Karpas-422 (cell line): ENCODE results near the gene DHRS4L2. TPM values are rescaled to one million over a fixed set of nuclear protein-coding genes. Genes with fewer than 3 reads are reported as not detected.
A peak's percentile ranks its signal among the peaks of the same experiment; 100 is the strongest.
"Not testable (repeated sequence)": the region's sequence is repeated elsewhere in the genome, so short reads cannot be mapped to it uniquely, and the experiment has no call there.

Experiments used
- DNase-seq: peaks from one replicate; pipeline ENCODE4 v3.0.0-alpha.2; 2015
- H2AFZ ChIP-seq: fragments of 200-600 bp; sonication (generic); 2 replicates; pipeline ENCODE4 v1.6.1; 2014; ENCODE audit warnings: antibody characterized with exemption, low read length, mixed read lengths
- H3K27ac ChIP-seq: fragments of 200-600 bp; sonication (generic); 2 replicates; pipeline ENCODE4 v1.5.1; 2014; ENCODE audit warnings: mild to moderate bottlenecking, low read length, moderate library complexity
- H3K27me3 ChIP-seq: fragments of 200-600 bp; sonication (generic); 2 replicates; pipeline ENCODE4 v1.6.1; 2014; ENCODE audit warnings: low read length, mixed read lengths
- H3K36me3 ChIP-seq: fragments of 200-600 bp; sonication (generic); 2 replicates; pipeline ENCODE4 v1.6.1; 2014; ENCODE audit warnings: low read length, mixed read lengths; ENCODE audit not compliant: insufficient read depth
- H3K4me1 ChIP-seq: fragments of 200-600 bp; sonication (generic); 2 replicates; pipeline ENCODE4 v1.6.1; 2014; ENCODE audit warnings: mild to moderate bottlenecking, low read length, mixed read lengths
- H3K4me2 ChIP-seq: fragments of 200-600 bp; sonication (generic); 2 replicates; pipeline ENCODE4 v1.6.1; 2014; ENCODE audit warnings: low read length, low read depth, mild to moderate bottlenecking; ENCODE audit not compliant: poor library complexity, severe bottlenecking
- H3K4me3 ChIP-seq: fragments of 200-600 bp; sonication (generic); 2 replicates; pipeline ENCODE4 v1.5.1; 2014; ENCODE audit warnings: mild to moderate bottlenecking, antibody characterized with exemption, low read length, mixed read lengths
- H3K79me2 ChIP-seq: fragments of 200-600 bp; sonication (generic); 2 replicates; pipeline ENCODE4 v1.6.1; 2014; ENCODE audit warnings: mild to moderate bottlenecking, low read length, mixed read lengths
- H3K9ac ChIP-seq: fragments of 200-600 bp; sonication (generic); 2 replicates; pipeline ENCODE4 v1.6.0; 2014; ENCODE audit warnings: low read length
- H3K9me2 ChIP-seq: fragments of 200-600 bp; sonication (generic), shearing (Covaris generic); replicated peaks from 2 replicates; pipeline ENCODE4 v1.6.0; 2014; ENCODE audit warnings: mild to moderate bottlenecking, low read length, moderate library complexity; ENCODE audit not compliant: insufficient read depth
- H3K9me3 ChIP-seq: fragments of 300-700, 200-600 bp; sonication (generic); 2 replicates; pipeline ENCODE4 v1.6.1; 2014; ENCODE audit warnings: low read length, mixed read lengths
- H4K20me1 ChIP-seq: fragments of 200-600 bp; sonication (generic); 2 replicates; pipeline ENCODE4 v1.6.1; 2014; ENCODE audit warnings: mild to moderate bottlenecking, antibody characterized with exemption, low read length, low read depth; ENCODE audit not compliant: insufficient read depth
- total RNA-seq: library from RNA; depleted of rRNA; stranded (reverse); fragments of >200 nt; shearing (Covaris generic); gene quantifications from 2 replicates; pipeline ENCODE4 v1.2.3, GENCODE V29; 2014; ENCODE audit warnings: low replicate concordance

The DHRS4L2 gene
- total RNA-seq, 1 experiment from 2014 or later = 66.1 TPM

GRCh38 chr14:24036169-24036962, 47.6 kb downstream of the DHRS4L2 start:
- H4K20me1 ChIP-seq = no peaks in the 10 kb centered on the region
- peaks cover 13% of the 10 kb centered on the region for H3K9me3 ChIP-seq
- H3K27me3 ChIP-seq = no peaks in the 10 kb centered on the region
- H2AFZ ChIP-seq = peak overlapping the region; percentile 55
- peaks cover 4% of the 10 kb centered on the region; the same call in 1 of the 2 replicates for H3K36me3 ChIP-seq
- DNase-seq = peak; percentile 88
- H3K4me1 ChIP-seq = peaks cover 19% of the 10 kb centered on the region
- H3K79me2 ChIP-seq = no peaks in the 10 kb centered on the region
- no peak overlapping the region for H3K27ac ChIP-seq
- H3K4me3 ChIP-seq = peak overlapping the region; percentile 69
- H3K9me2 ChIP-seq = no peaks in the 10 kb centered on the region
- H3K4me2 ChIP-seq = peak overlapping the region; percentile 82
- peak overlapping the region; percentile 75 for H3K9ac ChIP-seq

- DNase-seq = peak; percentile 45
- Histone ChIP-seq H3K4me2 (peak overlapping the region; percentile 82), H3K4me3 (peak overlapping the region; percentile 69), H2AFZ (peak overlapping the region; percentile 55), H3K4me1 (peaks cover 19% of the 10 kb centered on the region), H3K9ac (peak overlapping the region; percentile 75)
- not testable (repeated sequence) for H3K79me2 ChIP-seq, H3K9me2 ChIP-seq, H3K27ac ChIP-seq, H3K27me3 ChIP-seq, H3K9me3 ChIP-seq, H3K36me3 ChIP-seq, H4K20me1 ChIP-seq
Measured at GRCh38 chr14:24036963-24037657, 48.4 kb downstream of the DHRS4L2 start.

GRCh38 chr14:24037658-24038037, 48.9 kb downstream of the DHRS4L2 start:
- peaks cover 5% of the 10 kb centered on the region for H3K9me3 ChIP-seq
- no peak overlapping the region for H3K4me3 ChIP-seq
- no peak overlapping the region for H3K9ac ChIP-seq
- H3K4me2 ChIP-seq = peak overlapping the region; percentile 82
- H4K20me1 ChIP-seq = no peaks in the 10 kb centered on the region
- H3K36me3 ChIP-seq = peaks cover 4% of the 10 kb centered on the region; the same call in 1 of the 2 replicates
- H3K9me2 ChIP-seq = no peaks in the 10 kb centered on the region
- 0 out of 2 replicates have a peak overlapping the region, but pooled peaks have one; percentile 15 for H2AFZ ChIP-seq
- H3K79me2 ChIP-seq = no peaks in the 10 kb centered on the region
- H3K4me1 ChIP-seq = peaks cover 19% of the 10 kb centered on the region
- no peak for DNase-seq
- no peak overlapping the region for H3K27ac ChIP-seq
- no peaks in the 10 kb centered on the region for H3K27me3 ChIP-seq

GRCh38 chr14:24038686-24039085, 50.0 kb downstream of the DHRS4L2 start:
- H3K4me2 ChIP-seq = no peak overlapping the region

DNA sequence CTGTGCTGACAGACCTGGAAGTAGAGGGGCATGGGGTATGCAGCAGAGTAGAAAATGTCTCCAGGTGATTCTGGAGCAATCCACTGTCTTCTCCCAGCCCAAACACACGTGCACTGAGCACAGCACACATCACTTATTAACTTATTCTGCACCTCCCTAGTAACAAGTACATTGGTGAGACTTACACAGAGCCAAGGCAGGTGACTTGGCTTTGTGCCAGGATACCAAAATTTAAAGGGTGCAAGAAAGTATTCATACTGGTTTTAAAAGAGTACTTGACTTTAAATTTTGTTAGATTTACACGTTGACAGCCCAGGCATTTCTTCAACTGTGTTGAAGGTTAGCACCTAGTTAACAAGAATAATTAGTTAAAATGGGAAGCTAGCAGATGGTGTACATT, 52.0 kb downstream of the DHRS4L2 start:
- Histone ChIP-seq H3K79me2 (no peaks in the 10 kb centered on the region), H2AFZ (no peak overlapping the region), H3K9me3 (no peaks in the 10 kb centered on the region), H3K36me3 (no peaks in the 10 kb centered on the region), H3K9me2 (no peaks in the 10 kb centered on the region), H3K27ac (no peak overlapping the region), H3K4me1 (peaks cover 19% of the 10 kb centered on the region), H3K27me3 (no peaks in the 10 kb centered on the region), H4K20me1 (no peaks in the 10 kb centered on the region), H3K4me3 (no peak overlapping the region), H3K9ac (no peak overlapping the region), H3K4me2 (no peak overlapping the region)
- peak; percentile 37 for DNase-seq

More at GRCh38 chr14:24038686-24039085, 50.0 kb downstream of the DHRS4L2 start:
- Histone ChIP-seq H3K4me3 (no peak overlapping the region), H3K9me2 (no peaks in the 10 kb centered on the region), H3K36me3 (no peaks in the 10 kb centered on the region), H4K20me1 (no peaks in the 10 kb centered on the region), H3K79me2 (no peaks in the 10 kb centered on the region), H3K27me3 (no peaks in the 10 kb centered on the region), H3K27ac (no peak overlapping the region), H3K9ac (no peak overlapping the region), H3K9me3 (no peaks in the 10 kb centered on the region), H3K4me1 (peaks cover 19% of the 10 kb centered on the region), H2AFZ (no peak overlapping the region)
- peak; percentile 39 for DNase-seq

DNA sequence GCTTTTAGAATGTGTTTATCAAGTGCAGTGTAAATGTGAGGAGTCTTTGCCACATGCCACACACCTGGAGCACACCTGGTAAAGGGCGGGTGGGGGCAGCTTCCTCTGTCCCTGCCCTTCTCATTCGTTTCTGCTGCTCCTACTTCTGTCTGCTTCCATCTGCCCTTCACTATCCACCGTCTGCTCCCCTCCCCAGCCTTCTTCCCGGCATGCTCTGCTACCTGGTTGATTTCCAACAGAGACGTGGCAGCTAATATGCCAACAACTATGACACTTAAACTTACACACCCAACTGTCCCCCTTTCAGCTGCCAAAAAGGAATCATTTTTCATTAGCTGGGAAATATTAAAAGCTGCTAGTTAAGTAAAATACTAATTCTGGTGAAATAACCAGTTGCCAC, 54.0 kb downstream of the DHRS4L2 start:
- DNase-seq = no peak
- Histone ChIP-seq H3K9me3 (no peaks in the 10 kb centered on the region), H4K20me1 (no peaks in the 10 kb centered on the region), H3K27me3 (no peaks in the 10 kb centered on the region), H3K27ac (no peak overlapping the region), H3K9ac (no peak overlapping the region), H3K79me2 (no peaks in the 10 kb centered on the region), H2AFZ (no peak overlapping the region), H3K36me3 (no peaks in the 10 kb centered on the region), H3K4me1 (no peaks in the 10 kb centered on the region), H3K9me2 (no peaks in the 10 kb centered on the region), H3K4me3 (no peak overlapping the region), H3K4me2 (no peak overlapping the region)

- H3K4me1 ChIP-seq = peaks cover 46% of the 10 kb centered on the region
- peak overlapping the region; percentile 59 for H3K4me2 ChIP-seq
- H3K4me3 ChIP-seq = peak overlapping the region; percentile 5; the same call in 1 of the 2 replicates
- H3K9ac ChIP-seq = peak overlapping the region; percentile 39; the same call in 1 of the 2 replicates
- peaks cover 20% of the 10 kb centered on the region for H3K79me2 ChIP-seq
- not testable (repeated sequence) for H3K27me3 ChIP-seq, H3K9me3 ChIP-seq, H2AFZ ChIP-seq, DNase-seq, H3K36me3 ChIP-seq, H3K9me2 ChIP-seq
- peaks cover 18% of the 10 kb centered on the region for H4K20me1 ChIP-seq
- peak overlapping the region; percentile 31 for H3K27ac ChIP-seq
Measured at GRCh38 chr14:24049002-24049401, 60.3 kb downstream of the DHRS4L2 start.

DNA sequence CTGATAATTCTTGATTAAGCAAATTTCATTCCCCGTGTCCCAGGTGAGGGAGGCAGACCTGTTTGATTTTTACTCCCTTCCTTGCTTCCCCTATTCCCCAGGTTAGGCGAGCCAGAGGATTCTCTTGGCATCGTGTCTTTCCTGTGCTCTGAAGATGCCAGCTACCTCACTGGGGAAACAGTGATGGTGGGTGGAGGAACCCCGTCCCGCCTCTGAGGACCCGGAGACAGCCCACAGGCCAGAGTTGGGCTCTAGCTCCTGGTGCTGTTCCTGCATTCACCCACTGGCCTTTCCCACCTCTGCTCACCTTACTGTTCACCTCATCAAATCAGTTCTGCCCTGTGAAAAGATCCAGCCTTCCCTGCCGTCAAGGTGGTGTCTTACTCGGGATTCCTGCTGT, 62.0 kb downstream of the DHRS4L2 start:
- H3K36me3 ChIP-seq, H2AFZ ChIP-seq, DNase-seq, H3K27me3 ChIP-seq, H3K9me2 ChIP-seq, H3K9me3 ChIP-seq: not testable (repeated sequence)
- H3K79me2 ChIP-seq = peaks cover 20% of the 10 kb centered on the region
- peaks cover 46% of the 10 kb centered on the region for H3K4me1 ChIP-seq
- H3K9ac ChIP-seq = peak overlapping the region; percentile 96
- H4K20me1 ChIP-seq = peaks cover 18% of the 10 kb centered on the region
- H3K4me2 ChIP-seq = peak overlapping the region; percentile 93
- H3K4me3 ChIP-seq = peak overlapping the region; percentile 79
- H3K27ac ChIP-seq = peak overlapping the region; percentile 90
